OCI-M2 (cell line): ENCODE results near the gene DCBLD1.
"Not testable (repeated sequence)": the region's sequence is repeated elsewhere in the genome, so short reads cannot be mapped to it uniquely, and the experiment has no call there.

Experiments
- DNase-seq: peaks from one replicate; lab custom pipeline; 2025; ENCODE audit not compliant: unreplicated experiment; lab: John Stamatoyannopoulos, UW

DCBLD1 gene

GRCh38 chr6:117497237-117497636 is 14.8 kb downstream of the DCBLD1 start:
- DNase-seq = no peak

- no peak for DNase-seq
Observed at GRCh38 chr6:117498159-117498558, 15.7 kb downstream of the DCBLD1 start.

- DNase-seq = no peak
Observed at GRCh38 chr6:117501722-117502121, 19.2 kb downstream of the DCBLD1 start.

GRCh38 chr6:117502580-117502979 is 20.1 kb downstream of the DCBLD1 start:
- DNase-seq = no peak

- no peak for DNase-seq
Observed at GRCh38 chr6:117503211-117503610, 20.7 kb downstream of the DCBLD1 start.

GRCh38 chr6:117504478-117505144 is 22.1 kb downstream of the DCBLD1 start:
- no peak for DNase-seq

- no peak for DNase-seq
Observed at GRCh38 chr6:117505311-117505710, 22.8 kb downstream of the DCBLD1 start.

- no peak for DNase-seq
Observed at GRCh38 chr6:117506180-117506835, 23.8 kb downstream of the DCBLD1 start.

- DNase-seq = no peak
Observed at GRCh38 chr6:117506907-117507306, 24.4 kb downstream of the DCBLD1 start.

- DNase-seq = no peak
Observed at GRCh38 chr6:117508450-117508971, 26.0 kb downstream of the DCBLD1 start.

- no peak for DNase-seq
Observed at GRCh38 chr6:117509021-117509420, 26.5 kb downstream of the DCBLD1 start.

- DNase-seq = no peak
Observed at GRCh38 chr6:117512056-117512828, 29.8 kb downstream of the DCBLD1 start.

GRCh38 chr6:117512987-117513573 is 30.6 kb downstream of the DCBLD1 start:
- DNase-seq = no peak

GRCh38 chr6:117513778-117514365 is 31.4 kb downstream of the DCBLD1 start:
- no peak for DNase-seq

- no peak for DNase-seq
Observed at GRCh38 chr6:117514655-117515054, 32.2 kb downstream of the DCBLD1 start.

- DNase-seq = no peak
Observed at GRCh38 chr6:117515326-117515725, 32.9 kb downstream of the DCBLD1 start.

- DNase-seq = not testable (repeated sequence)
Observed at GRCh38 chr6:117517995-117518394, 35.5 kb downstream of the DCBLD1 start.

GRCh38 chr6:117518870-117519269 is 36.4 kb downstream of the DCBLD1 start:
- DNase-seq = no peak

GRCh38 chr6:117520603-117521395 is 38.3 kb downstream of the DCBLD1 start:
- DNase-seq = no peak

GRCh38 chr6:117521791-117522502 is 39.5 kb downstream of the DCBLD1 start:
- DNase-seq = no peak
